PC-3 (cell line): Measurements from ENCODE around the gene VSIG10. TPM values are rescaled to one million over a fixed set of nuclear protein-coding genes. Genes with fewer than 3 reads are reported as not detected.
A peak's percentile ranks its signal among the peaks of the same experiment; 100 is the strongest.

Source experiments
- ATAC-seq: fragments of 200-7000 bp; cut with Tn5 transposase; 2 replicates; pipeline ENCODE4 v1.9.1; 2020; ENCODE audit warnings: mild to moderate bottlenecking, moderate library complexity
- BruUV-seq: library from RNA; stranded (reverse); fragments of 400-500 nt; replicated peaks from 2 replicates; lab custom pipeline; 2021; lab: Mats Ljungman, UMichigan
- CTCF ChIA-PET: fragments of 300-600 bp; sonication (Branson Sonifier 250); formaldehyde crosslinking; loops from one replicate; lab custom pipeline; 2022; ENCODE audit warnings: antibody characterized with exemption; lab: Charles Lee
- POLR2A ChIA-PET: fragments of 300-600 bp; sonication (Branson Sonifier 250); formaldehyde crosslinking; loops from one replicate; lab custom pipeline; 2022; ENCODE audit warnings: antibody characterized with exemption; ENCODE audit not compliant: unreplicated experiment; lab: Charles Lee
- DNase-seq: peaks from one replicate; pipeline ENCODE4 v3.0.0-alpha.2; 2015
- H2AFZ ChIP-seq: fragments of 300-600 bp; sonication (generic); 2 replicates; pipeline ENCODE4 v1.6.0; 2016; ENCODE audit warnings: antibody characterized with exemption, low read length
- H3F3A ChIP-seq: fragments of 300-600 bp; sonication (generic); one replicate; pipeline ENCODE4 v1.6.0; 2017; ENCODE audit warnings: antibody characterized with exemption, low read length, control low read depth, mild to moderate bottlenecking; ENCODE audit not compliant: unreplicated experiment
- H3K27ac ChIP-seq: fragments of 300-600 bp; sonication (generic); 2 replicates; pipeline ENCODE4 v1.5.1; 2016; ENCODE audit warnings: mild to moderate bottlenecking, low read length
- H3K27me3 ChIP-seq: fragments of 300-600 bp; sonication (generic); 2 replicates; pipeline ENCODE4 v1.6.1; 2016; ENCODE audit warnings: low read length, mixed read lengths
- H3K36me3 ChIP-seq: fragments of 300-600 bp; sonication (generic); 2 replicates; pipeline ENCODE4 v1.6.1; 2016; ENCODE audit warnings: low read depth, mixed run types, low read length, mixed read lengths
- H3K4me1 ChIP-seq: fragments of 300-600 bp; sonication (generic); 2 replicates; pipeline ENCODE4 v1.5.1; 2016; ENCODE audit warnings: low read length; ENCODE audit not compliant: insufficient read depth
- H3K4me2 ChIP-seq: fragments of 300-600 bp; sonication (generic); 2 replicates; pipeline ENCODE4 v1.6.0; 2016; ENCODE audit warnings: low read length
- H3K4me3 ChIP-seq: fragments of 300-600 bp; sonication (generic); 2 replicates; pipeline ENCODE4 v1.5.1; 2016; ENCODE audit warnings: mild to moderate bottlenecking, low read length, mixed read lengths
- H3K79me2 ChIP-seq: fragments of 300-600 bp; sonication (generic); 2 replicates; pipeline ENCODE4 v1.6.1; 2017; ENCODE audit warnings: low read length, mixed read lengths
- H3K9ac ChIP-seq: fragments of 300-600 bp; sonication (generic); 2 replicates; pipeline ENCODE4 v1.6.0; 2016; ENCODE audit warnings: mild to moderate bottlenecking, low read length
- H3K9me2 ChIP-seq: fragments of 300-600 bp; sonication (generic); replicated peaks from 2 replicates; pipeline ENCODE4 v1.6.1; 2016; ENCODE audit warnings: mixed run types, low read length, mixed read lengths
- H3K9me3 ChIP-seq: fragments of 300-600 bp; sonication (generic); 2 replicates; pipeline ENCODE4 v1.6.1; 2016; ENCODE audit warnings: low read length, mixed read lengths
- H4K20me1 ChIP-seq: fragments of 300-600 bp; sonication (generic); 2 replicates; pipeline ENCODE4 v1.6.1; 2016; ENCODE audit warnings: low read length, mixed read lengths
- EZH2 ChIP-seq: fragments of 300-600 bp; sonication (generic); IDR thresholded peaks from one replicate; pipeline ENCODE4 v1.6.1; 2017; ENCODE audit warnings: antibody characterized with exemption, mild to moderate bottlenecking, low read length; ENCODE audit not compliant: unreplicated experiment
- EZH2phosphoT487 ChIP-seq: fragments of 300-600 bp; sonication (generic); IDR thresholded peaks from 2 replicates; pipeline ENCODE4 v1.6.1; 2018; ENCODE audit warnings: mild to moderate bottlenecking, antibody characterized with exemption, low read length, borderline replicate concordance
- intact Hi-C: fragments of 100-400 bp; cut with micrococcal nuclease; formaldehyde crosslinking; loops from 2 replicates; pipeline ENCODE4 v1.9.0; 2023
- total RNA-seq: library from RNA; depleted of rRNA; stranded (reverse); fragments of >200 nt; gene quantifications from 2 replicates; pipeline ENCODE4 v1.2.3, GENCODE V29; 2014
- TF ChIP-seq, protein P1 (sequence below): fragments of 300-600 bp; sonication (generic); conservative IDR thresholded peaks from 2 replicates; pipeline ENCODE4 v1.5.1; 2017; ENCODE audit warnings: antibody characterized with exemption, low read depth, mild to moderate bottlenecking, low read length

Gene VSIG10
- total RNA-seq, 1 experiment from 2014 or later, result 60.8 TPM

DNA sequence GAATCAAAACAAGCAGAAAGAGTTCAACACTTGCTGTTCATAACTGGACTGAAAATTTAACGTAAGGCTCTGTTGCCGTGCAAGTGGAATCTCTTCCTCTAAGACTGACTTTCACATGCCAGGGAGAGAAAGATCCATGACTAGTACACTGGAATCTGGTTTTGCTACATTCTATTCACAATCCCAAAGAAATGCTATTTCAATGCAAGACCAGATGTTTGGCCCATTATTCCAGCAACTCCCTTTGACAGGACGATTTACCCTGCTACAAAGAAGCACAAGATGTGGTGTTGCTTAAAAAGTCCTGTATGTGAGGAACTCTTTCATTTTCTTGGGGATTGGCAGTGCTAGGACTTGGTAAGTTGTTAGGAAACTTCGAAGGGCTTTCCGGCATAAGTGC is 69.9 kb downstream of the VSIG10 start:
- Histone ChIP-seq H4K20me1 (no peaks in the 10 kb centered on the region), H3F3A (no peaks in the 10 kb centered on the region), H3K4me2 (0 out of 2 replicates have a peak overlapping the region, but pooled peaks have one; percentile 20), H3K9me3 (no peaks in the 10 kb centered on the region), H3K9me2 (no peaks in the 10 kb centered on the region), H3K4me1 (peaks cover 36% of the 10 kb centered on the region), H3K9ac (no peak overlapping the region; the same call in 1 of the 2 replicates), H3K4me3 (no peak overlapping the region), H3K36me3 (peaks cover 72% of the 10 kb centered on the region), H3K27me3 (no peaks in the 10 kb centered on the region), H2AFZ (no peak overlapping the region), H3K79me2 (no peaks in the 10 kb centered on the region), H3K27ac (peak overlapping the region; percentile 48)
- ChIA-PET CTCF (interaction anchor here (0.6 to 2.3 kb wide), 2 partner anchors 18 to 159 kb away, joined by 8 to 31 read pairs; no protein-coding TSS in a partner anchor), POLR2A (no interaction called here)
- ATAC-seq, result no peak
- no TSS peak for BruUV-seq
- DNase-seq, result peak; percentile 35
- intact Hi-C loops, result loop anchor here (5.0 kb wide), 1 partner anchor 67 kb away; the partner anchor contains the start of gene KSR2
- TF ChIP-seq, protein P1, sequence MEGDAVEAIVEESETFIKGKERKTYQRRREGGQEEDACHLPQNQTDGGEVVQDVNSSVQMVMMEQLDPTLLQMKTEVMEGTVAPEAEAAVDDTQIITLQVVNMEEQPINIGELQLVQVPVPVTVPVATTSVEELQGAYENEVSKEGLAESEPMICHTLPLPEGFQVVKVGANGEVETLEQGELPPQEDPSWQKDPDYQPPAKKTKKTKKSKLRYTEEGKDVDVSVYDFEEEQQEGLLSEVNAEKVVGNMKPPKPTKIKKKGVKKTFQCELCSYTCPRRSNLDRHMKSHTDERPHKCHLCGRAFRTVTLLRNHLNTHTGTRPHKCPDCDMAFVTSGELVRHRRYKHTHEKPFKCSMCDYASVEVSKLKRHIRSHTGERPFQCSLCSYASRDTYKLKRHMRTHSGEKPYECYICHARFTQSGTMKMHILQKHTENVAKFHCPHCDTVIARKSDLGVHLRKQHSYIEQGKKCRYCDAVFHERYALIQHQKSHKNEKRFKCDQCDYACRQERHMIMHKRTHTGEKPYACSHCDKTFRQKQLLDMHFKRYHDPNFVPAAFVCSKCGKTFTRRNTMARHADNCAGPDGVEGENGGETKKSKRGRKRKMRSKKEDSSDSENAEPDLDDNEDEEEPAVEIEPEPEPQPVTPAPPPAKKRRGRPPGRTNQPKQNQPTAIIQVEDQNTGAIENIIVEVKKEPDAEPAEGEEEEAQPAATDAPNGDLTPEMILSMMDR, result no peak
- no peak for TF ChIP-seq EZH2phosphoT487

GRCh38 chr12:118033323-118033722 is 70.5 kb downstream of the VSIG10 start:
- H3K9me2 ChIP-seq, result no peaks in the 10 kb centered on the region
- BruUV-seq, result TSS peak; percentile 35
- intact Hi-C loops, result loop anchor here (5.0 kb wide), 1 partner anchor 66 kb away; the partner anchor contains the start of gene KSR2
- POLR2A ChIA-PET, result interaction anchor here (0.5 kb wide), 1 partner anchor 26 kb away, joined by 3 read pairs; no protein-coding TSS in a partner anchor
- H3K4me2 ChIP-seq, result peak overlapping the region; percentile 20; the same call in 1 of the 2 replicates
- H3K27ac ChIP-seq, result peak overlapping the region; percentile 48
- H3K79me2 ChIP-seq, result no peaks in the 10 kb centered on the region
- H4K20me1 ChIP-seq, result no peaks in the 10 kb centered on the region
- CTCF ChIA-PET, result interaction anchor here (0.6 to 0.7 kb wide), 4 partner anchors 17 to 156 kb away, joined by 3 to 8 read pairs (median 6); no protein-coding TSS in a partner anchor
- no peaks in the 10 kb centered on the region for H3K27me3 ChIP-seq
- DNase-seq (peak; percentile 58), ATAC-seq (peak; percentile 56)
- H3K4me1 ChIP-seq, result peaks cover 36% of the 10 kb centered on the region
- H3K9ac ChIP-seq, result no peak overlapping the region; the same call in 1 of the 2 replicates
- no peak overlapping the region for H2AFZ ChIP-seq
- H3K4me3 ChIP-seq, result no peak overlapping the region
- no peaks in the 10 kb centered on the region for H3K9me3 ChIP-seq
- TF ChIP-seq EZH2 (no peak), EZH2phosphoT487 (no peak)
- TF ChIP-seq, protein P1, result no peak
- no peaks in the 10 kb centered on the region for H3F3A ChIP-seq
- peaks cover 73% of the 10 kb centered on the region for H3K36me3 ChIP-seq

- peaks cover 31% of the 10 kb centered on the region for H3K4me1 ChIP-seq
- no peaks in the 10 kb centered on the region for H4K20me1 ChIP-seq
- H3K9ac ChIP-seq, result no peak overlapping the region
- CTCF ChIA-PET, result no interaction called here
- H3F3A ChIP-seq, result no peaks in the 10 kb centered on the region
- no peaks in the 10 kb centered on the region for H3K79me2 ChIP-seq
- TF ChIP-seq EZH2, result no peak
- TF ChIP-seq EZH2phosphoT487, result no peak
- TF ChIP-seq, protein P1, result no peak
- ATAC-seq, result no peak
- no peak overlapping the region for H2AFZ ChIP-seq
- no peak for DNase-seq
- intact Hi-C loops, result loop anchor here (5.0 kb wide), 1 partner anchor 65 kb away; the partner anchor contains the start of gene KSR2
- no peak overlapping the region for H3K4me2 ChIP-seq
- no peaks in the 10 kb centered on the region for H3K9me3 ChIP-seq
- H3K27ac ChIP-seq, result peak overlapping the region; percentile 48; the same call in 1 of the 2 replicates
- no peaks in the 10 kb centered on the region for H3K9me2 ChIP-seq
- no peaks in the 10 kb centered on the region for H3K27me3 ChIP-seq
- peaks cover 71% of the 10 kb centered on the region for H3K36me3 ChIP-seq
- no TSS peak for BruUV-seq
- POLR2A ChIA-PET, result no interaction called here
- no peak overlapping the region for H3K4me3 ChIP-seq
Measured at GRCh38 chr12:118032188-118032587, 71.6 kb downstream of the VSIG10 start.
